OCI-LY7 (cell line): ENCODE results near the gene CD47. TPM values are rescaled to one million over a fixed set of nuclear protein-coding genes. Genes with fewer than 3 reads are reported as not detected.
A peak's percentile ranks its signal among the peaks of the same experiment; 100 is the strongest.

Experiments used
- BruUV-seq: library from RNA; stranded (reverse); fragments of 400-500 nt; replicated peaks from 2 replicates; lab custom pipeline; 2021; lab: Mats Ljungman, UMichigan
- CTCF ChIA-PET: fragments of 300-600 bp; sonication (Branson Sonifier 250); formaldehyde crosslinking; loops from one replicate; lab custom pipeline; 2022; ENCODE audit warnings: antibody characterized with exemption; ENCODE audit not compliant: unreplicated experiment; lab: Charles Lee
- POLR2A ChIA-PET: fragments of 300-600 bp; sonication (Branson Sonifier 250); formaldehyde crosslinking; loops from one replicate; lab custom pipeline; 2022; ENCODE audit warnings: antibody characterized with exemption; lab: Charles Lee
- DNase-seq: peaks from one replicate; pipeline ENCODE4 v3.0.0-alpha.2; 2015; ENCODE audit warnings: low spot score
- H2AFZ ChIP-seq: fragments of 200-600 bp; sonication (generic), shearing (Covaris generic); 2 replicates; pipeline ENCODE4 v1.6.1; 2014; ENCODE audit warnings: mild to moderate bottlenecking, antibody characterized with exemption, low read length, moderate library complexity
- H3K27ac ChIP-seq: fragments of 200-600 bp; sonication (generic); 2 replicates; pipeline ENCODE4 v1.5.1; 2014; ENCODE audit warnings: mixed run types, low read depth, mild to moderate bottlenecking, moderate library complexity, low read length, inconsistent platforms; ENCODE audit not compliant: poor library complexity, severe bottlenecking
- H3K36me3 ChIP-seq: fragments of 200-600 bp; sonication (generic); 2 replicates; pipeline ENCODE4 v1.6.1; 2014; ENCODE audit warnings: mild to moderate bottlenecking, antibody characterized with exemption, low read length, moderate library complexity, mixed read lengths; ENCODE audit not compliant: insufficient read depth
- H3K4me1 ChIP-seq: fragments of 200-600 bp; sonication (generic); 2 replicates; pipeline ENCODE4 v1.5.1; 2014; ENCODE audit warnings: mild to moderate bottlenecking, low read length; ENCODE audit not compliant: insufficient read depth, poor library complexity, severe bottlenecking
- H3K4me2 ChIP-seq: fragments of 200-600 bp; sonication (generic); 2 replicates; pipeline ENCODE4 v1.6.1; 2014; ENCODE audit warnings: mild to moderate bottlenecking, low read length
- H3K4me3 ChIP-seq: fragments of 200-600 bp; sonication (generic); 2 replicates; pipeline ENCODE4 v1.5.1; 2014; ENCODE audit warnings: mild to moderate bottlenecking, low read depth, low read length; ENCODE audit not compliant: poor library complexity, severe bottlenecking
- H3K79me2 ChIP-seq: fragments of 200-600 bp; sonication (generic); 2 replicates; pipeline ENCODE4 v1.6.1; 2016; ENCODE audit warnings: low read depth, mild to moderate bottlenecking, low read length, moderate library complexity, mixed read lengths; ENCODE audit not compliant: insufficient read depth
- H3K9me2 ChIP-seq: fragments of 200-600 bp; sonication (generic); 2 replicates; pipeline ENCODE4 v1.6.1; 2016; ENCODE audit warnings: mild to moderate bottlenecking, low read length, mixed read lengths; ENCODE audit not compliant: insufficient read depth
- H3K9me3 ChIP-seq: fragments of 200-600 bp; sonication (generic); 2 replicates; pipeline ENCODE4 v1.6.1; 2014; ENCODE audit warnings: mild to moderate bottlenecking, mixed run types, low read length, mixed read lengths
- H4K20me1 ChIP-seq: fragments of 200-600 bp; sonication (generic); 2 replicates; pipeline ENCODE4 v1.6.1; 2014; ENCODE audit warnings: mild to moderate bottlenecking, antibody characterized with exemption, low read length, moderate library complexity, mixed read lengths; ENCODE audit not compliant: insufficient read depth
- EZH2phosphoT487 ChIP-seq: fragments of 200-600 bp; sonication (generic); IDR thresholded peaks from 2 replicates; pipeline ENCODE4 v1.6.1; 2018; ENCODE audit warnings: low read depth, borderline replicate concordance, mild to moderate bottlenecking, mixed run types, antibody characterized with exemption, low read length, moderate library complexity, mixed read lengths
- intact Hi-C: fragments of 100-400 bp; cut with micrococcal nuclease; formaldehyde crosslinking; loops from one replicate; pipeline ENCODE4 v1.10.0; 2022; ENCODE audit not compliant: unreplicated experiment
- total RNA-seq, 2 experiments: library from RNA; depleted of rRNA in 1 of 2; stranded (reverse); fragments of >200 nt in 1 of 2; shearing (Covaris generic) in 1 of 2; gene quantifications; 2 replicates each; pipeline ENCODE4 v1.2.3, GENCODE V29; 2014 to 2022
- TF ChIP-seq, protein P1 (sequence below): fragments of 200-600 bp; sonication (generic); conservative IDR thresholded peaks from 2 replicates; pipeline ENCODE4 v1.5.1; 2014; ENCODE audit warnings: mild to moderate bottlenecking, antibody characterized with exemption, low read length, moderate library complexity, mixed read lengths

Gene CD47
- total RNA-seq, 2 experiments from 2014 or later, result 43.9 to 50.0 TPM

DNA sequence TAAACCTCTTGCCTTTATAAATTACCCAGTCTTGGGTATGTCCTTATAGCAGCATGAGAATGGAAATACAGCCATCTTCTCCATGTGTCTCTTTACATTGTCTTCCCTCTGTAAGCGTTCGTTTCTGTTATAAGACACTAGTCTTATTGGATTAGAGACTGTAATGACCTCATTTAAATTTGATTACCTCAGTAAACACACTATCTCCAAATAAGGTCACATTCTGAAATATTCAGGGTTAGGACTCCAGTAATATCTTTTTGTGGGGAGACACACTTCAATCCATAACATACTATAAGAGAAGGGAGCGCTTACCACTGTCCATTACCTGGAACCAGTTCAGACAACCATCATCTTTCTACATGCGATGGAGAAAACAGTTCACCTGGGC is 34.3 kb upstream of the CD47 start:
- ChIA-PET CTCF (interaction anchor here (1.3 kb wide), 1 partner anchor 24 kb away, joined by 3 read pairs; no protein-coding TSS in a partner anchor), POLR2A (interaction anchor here (0.6 to 4.0 kb wide), 11 partner anchors 9 to 99 kb away, joined by 3 to 39 read pairs (median 7); no protein-coding TSS in a partner anchor)
- peaks cover 15% of the 10 kb centered on the region for H3K36me3 ChIP-seq
- peaks cover 38% of the 10 kb centered on the region; the same call in 1 of the 2 replicates for H3K79me2 ChIP-seq
- no peak for DNase-seq
- H3K27ac ChIP-seq, result peak overlapping the region; percentile 95
- peak overlapping the region; percentile 81 for H3K4me3 ChIP-seq
- H3K4me1 ChIP-seq, result peaks cover 68% of the 10 kb centered on the region
- H3K9me3 ChIP-seq, result no peaks in the 10 kb centered on the region
- H3K4me2 ChIP-seq, result peak overlapping the region; percentile 99
- H4K20me1 ChIP-seq, result no peaks in the 10 kb centered on the region
- intact Hi-C loops, result loop anchor here (1.0 to 10.0 kb wide), 4 partner anchors 35 to 1870 kb away; partner anchors contain the start of genes BBX and IFT57
- H3K9me2 ChIP-seq, result no peaks in the 10 kb centered on the region
- TSS peak; percentile 97 for BruUV-seq
- TF ChIP-seq, protein P1, sequence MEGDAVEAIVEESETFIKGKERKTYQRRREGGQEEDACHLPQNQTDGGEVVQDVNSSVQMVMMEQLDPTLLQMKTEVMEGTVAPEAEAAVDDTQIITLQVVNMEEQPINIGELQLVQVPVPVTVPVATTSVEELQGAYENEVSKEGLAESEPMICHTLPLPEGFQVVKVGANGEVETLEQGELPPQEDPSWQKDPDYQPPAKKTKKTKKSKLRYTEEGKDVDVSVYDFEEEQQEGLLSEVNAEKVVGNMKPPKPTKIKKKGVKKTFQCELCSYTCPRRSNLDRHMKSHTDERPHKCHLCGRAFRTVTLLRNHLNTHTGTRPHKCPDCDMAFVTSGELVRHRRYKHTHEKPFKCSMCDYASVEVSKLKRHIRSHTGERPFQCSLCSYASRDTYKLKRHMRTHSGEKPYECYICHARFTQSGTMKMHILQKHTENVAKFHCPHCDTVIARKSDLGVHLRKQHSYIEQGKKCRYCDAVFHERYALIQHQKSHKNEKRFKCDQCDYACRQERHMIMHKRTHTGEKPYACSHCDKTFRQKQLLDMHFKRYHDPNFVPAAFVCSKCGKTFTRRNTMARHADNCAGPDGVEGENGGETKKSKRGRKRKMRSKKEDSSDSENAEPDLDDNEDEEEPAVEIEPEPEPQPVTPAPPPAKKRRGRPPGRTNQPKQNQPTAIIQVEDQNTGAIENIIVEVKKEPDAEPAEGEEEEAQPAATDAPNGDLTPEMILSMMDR, result 0 out of 2 replicates have a peak, but pooled peaks have one; percentile 11
- no peak for TF ChIP-seq EZH2phosphoT487
- no peak overlapping the region for H2AFZ ChIP-seq

DNA sequence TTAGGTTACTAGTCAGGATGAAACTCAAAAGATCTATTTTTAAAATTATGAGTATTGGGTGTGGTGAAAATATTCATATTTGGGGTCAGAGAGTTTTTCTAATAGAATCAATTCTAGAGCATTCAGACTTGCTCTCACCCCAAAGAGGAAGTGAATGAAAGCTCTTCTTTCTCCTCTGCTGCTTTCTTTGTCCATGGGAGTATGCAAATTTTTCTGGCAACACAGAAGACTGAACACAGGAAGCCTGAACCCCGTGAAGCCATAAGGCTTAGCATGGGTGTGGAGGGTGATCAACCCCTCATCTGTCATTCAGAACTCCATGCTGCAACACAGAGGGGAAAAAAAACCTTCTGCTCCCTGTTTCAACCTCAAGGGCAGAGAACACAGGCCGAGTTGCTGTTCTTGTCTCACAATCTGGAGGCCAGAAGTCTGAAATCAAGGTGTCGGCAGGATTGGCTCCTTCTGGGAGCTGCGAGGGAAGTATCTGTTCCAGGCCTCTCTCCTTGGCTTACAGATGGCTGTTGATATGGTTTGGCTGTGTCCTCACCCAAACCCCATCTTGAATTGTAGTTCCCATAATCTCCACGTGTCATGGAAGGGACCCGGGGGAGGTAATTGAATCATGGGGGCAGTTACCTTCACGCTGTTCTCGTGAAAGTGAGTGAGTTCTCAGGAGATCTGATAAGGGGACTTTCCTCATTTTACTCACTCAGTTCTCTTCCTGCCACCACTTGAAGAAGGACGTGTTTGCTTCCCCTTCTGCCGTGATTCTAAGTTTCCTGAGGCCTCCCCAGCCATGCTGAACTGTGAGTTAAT is 33.7 kb upstream of the CD47 start:
- CTCF ChIA-PET, result no interaction called here
- Histone ChIP-seq H3K9me3 (peaks cover under 1% of the 10 kb centered on the region; the same call in 1 of the 2 replicates), H2AFZ (peak overlapping the region; percentile 56; the same call in 1 of the 2 replicates), H3K4me2 (peak overlapping the region; percentile 99), H4K20me1 (no peaks in the 10 kb centered on the region), H3K4me1 (peaks cover 62% of the 10 kb centered on the region), H3K4me3 (peak overlapping the region; percentile 81), H3K79me2 (peaks cover 35% of the 10 kb centered on the region; the same call in 1 of the 2 replicates), H3K9me2 (no peaks in the 10 kb centered on the region), H3K36me3 (peaks cover 15% of the 10 kb centered on the region), H3K27ac (peak overlapping the region; percentile 95)
- DNase-seq, result peak; percentile 94
- POLR2A ChIA-PET, result interaction anchor here (0.6 to 4.0 kb wide), 9 partner anchors 9 to 258 kb away, joined by 3 to 23 read pairs (median 13); partner anchors contain the start of gene IFT57
- intact Hi-C loops, result loop anchor here (1.0 to 10.0 kb wide), 4 partner anchors 34 to 1870 kb away; partner anchors contain the start of genes BBX and IFT57
- TF ChIP-seq, protein P1, result 0 out of 2 replicates have a peak, but pooled peaks have one; percentile 1
- TF ChIP-seq EZH2phosphoT487, result no peak
- BruUV-seq, result no TSS peak
